Panc1 (cell line): ENCODE results near the gene PRUNE2. TPM values are rescaled to one million over a fixed set of nuclear protein-coding genes. Genes with fewer than 3 reads are reported as not detected.

Experiments used
- ATAC-seq: fragments of 200-7000 bp; cut with Tn5 transposase; 2 replicates; pipeline ENCODE4 v1.9.1; 2020; ENCODE audit warnings: mild to moderate bottlenecking, moderate library complexity
- BruUV-seq: library from RNA; stranded (reverse); fragments of 400-500 nt; replicated peaks from 2 replicates; lab custom pipeline; 2021; lab: Mats Ljungman, UMichigan
- CTCF ChIA-PET: fragments of 300-600 bp; sonication (Branson Sonifier 250); formaldehyde crosslinking; loops from one replicate; lab custom pipeline; 2022; ENCODE audit warnings: antibody characterized with exemption; lab: Charles Lee
- POLR2A ChIA-PET: fragments of 300-600 bp; sonication (Branson Sonifier 250); formaldehyde crosslinking; loops from one replicate; lab custom pipeline; 2022; ENCODE audit warnings: antibody characterized with exemption; lab: Charles Lee
- DNase-seq: peaks from one replicate; pipeline ENCODE4 v3.0.0-alpha.2; 2010; ENCODE audit warnings: low read depth, low spot score
- H3K27ac ChIP-seq: 2 replicates; pipeline ENCODE4 v1.5.1; 2011; ENCODE audit warnings: mild to moderate bottlenecking, low read length, inconsistent platforms
- H3K27me3 ChIP-seq: fragments of 200-500 bp; sonication (Bioruptor generic); 2 replicates; pipeline ENCODE4 v1.6.0; 2014; ENCODE audit warnings: low read length, inconsistent platforms; ENCODE audit not compliant: control insufficient read depth, insufficient read depth
- H3K36me3 ChIP-seq: fragments of 200-500 bp; sonication (Bioruptor generic); 2 replicates; pipeline ENCODE4 v1.5.1; 2014; ENCODE audit warnings: inconsistent platforms, mild to moderate bottlenecking, low read length, moderate library complexity; ENCODE audit not compliant: control insufficient read depth, insufficient read depth
- H3K4me1 ChIP-seq: 2 replicates; pipeline ENCODE4 v1.5.1; 2011; ENCODE audit warnings: inconsistent platforms, mild to moderate bottlenecking, low read length, moderate library complexity; ENCODE audit not compliant: control insufficient read depth, insufficient read depth
- H3K4me3 ChIP-seq, 2 experiments: 2 replicates each; pipeline ENCODE4 v1.5.1; 2011 to 2012; ENCODE audit warnings: low read depth in 2 of 2, low read length in 2 of 2, mild to moderate bottlenecking in 2 of 2, inconsistent platforms in 1 of 2, moderate library complexity in 1 of 2
- H3K9me3 ChIP-seq: fragments of 200-500 bp; sonication (Bioruptor generic); 2 replicates; pipeline ENCODE4 v1.5.1; 2014; ENCODE audit warnings: low read depth, mild to moderate bottlenecking, inconsistent platforms, low read length, moderate library complexity; ENCODE audit not compliant: control insufficient read depth, insufficient read depth
- POLR2AphosphoS5 ChIP-seq: IDR thresholded peaks from 2 replicates; pipeline ENCODE4 v1.6.1; 2012; ENCODE audit warnings: mild to moderate bottlenecking, low read depth, low read length, moderate library complexity
- SIN3A ChIP-seq: IDR thresholded peaks from 2 replicates; pipeline ENCODE4 v1.6.1; 2012; ENCODE audit warnings: low read depth, mild to moderate bottlenecking, low read length, moderate library complexity, borderline replicate concordance; ENCODE audit not compliant: insufficient read depth
- TCF7L2 ChIP-seq: IDR thresholded peaks from 2 replicates; pipeline ENCODE4 v1.6.1; 2011; ENCODE audit warnings: mild to moderate bottlenecking, low read depth, low read length, inconsistent platforms
- in situ Hi-C: cut with HindIII; loops from 2 replicates; pipeline ENCODE4 v1.10.0; 2016; ENCODE audit warnings: low sequenced_read_pairs, low pct_unique_long_range_greater_than_20kb
- intact Hi-C: fragments of 100-400 bp; cut with micrococcal nuclease; formaldehyde crosslinking; loops from one replicate; pipeline ENCODE4 v1.10.0; 2022; ENCODE audit not compliant: unreplicated experiment
- total RNA-seq: library from RNA; stranded (reverse); gene quantifications from one replicate; pipeline ENCODE4 v1.2.1, GENCODE V29; 2021; ENCODE audit not compliant: unreplicated experiment
- TF ChIP-seq, protein P1 (sequence below): fragments of 450-650 bp; IDR thresholded peaks from 2 replicates; pipeline ENCODE4 v1.5.1; 2017; ENCODE audit warnings: mild to moderate bottlenecking
- TF ChIP-seq, protein P2 (sequence below), 2 experiments: IDR thresholded peaks; 2 replicates each; pipeline ENCODE4 v1.6.1; 2011 to 2012; ENCODE audit warnings: low read depth in 2 of 2, control low read depth in 1 of 2, low read length in 1 of 2, mild to moderate bottlenecking in 1 of 2, moderate library complexity in 1 of 2; ENCODE audit not compliant: insufficient read depth in 1 of 2

The PRUNE2 gene
- total RNA-seq, 1 experiment from 2014 or later = 0.18 TPM

DNA sequence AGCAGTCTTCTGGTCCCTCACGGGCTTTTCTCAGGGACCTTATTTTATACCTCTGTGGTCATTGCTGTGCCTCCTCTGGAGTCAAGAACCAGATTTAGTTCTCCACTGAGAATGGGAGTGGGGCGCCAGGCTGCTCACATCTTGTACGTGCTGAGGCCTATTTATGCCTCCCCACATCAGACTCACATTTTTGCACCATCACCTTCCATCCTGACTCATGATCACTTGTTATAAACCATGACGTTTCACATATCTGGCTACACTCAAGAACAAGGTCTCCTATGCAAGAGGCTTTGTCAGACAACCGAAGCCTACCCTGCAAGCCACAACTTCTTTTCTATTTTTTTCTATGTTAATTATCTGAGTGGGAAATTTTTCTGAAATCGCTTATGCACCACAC, 10.7 kb downstream of the PRUNE2 start:
- Histone ChIP-seq H3K4me3 (no peak overlapping the region), H3K4me1 (no peaks in the 10 kb centered on the region), H3K27me3 (no peaks in the 10 kb centered on the region; the same call in 1 of the 2 replicates), H3K9me3 (no peaks in the 10 kb centered on the region), H3K27ac (no peak overlapping the region), H3K36me3 (no peaks in the 10 kb centered on the region)
- intact Hi-C loops (no loop called here), in situ Hi-C loops (no loop called here)
- ATAC-seq (no peak), DNase-seq (no peak)
- CTCF ChIA-PET = no interaction called here
- POLR2A ChIA-PET = no interaction called here
- TF ChIP-seq TCF7L2 (no peak), POLR2AphosphoS5 (no peak), SIN3A (no peak)
- TF ChIP-seq, protein P1, sequence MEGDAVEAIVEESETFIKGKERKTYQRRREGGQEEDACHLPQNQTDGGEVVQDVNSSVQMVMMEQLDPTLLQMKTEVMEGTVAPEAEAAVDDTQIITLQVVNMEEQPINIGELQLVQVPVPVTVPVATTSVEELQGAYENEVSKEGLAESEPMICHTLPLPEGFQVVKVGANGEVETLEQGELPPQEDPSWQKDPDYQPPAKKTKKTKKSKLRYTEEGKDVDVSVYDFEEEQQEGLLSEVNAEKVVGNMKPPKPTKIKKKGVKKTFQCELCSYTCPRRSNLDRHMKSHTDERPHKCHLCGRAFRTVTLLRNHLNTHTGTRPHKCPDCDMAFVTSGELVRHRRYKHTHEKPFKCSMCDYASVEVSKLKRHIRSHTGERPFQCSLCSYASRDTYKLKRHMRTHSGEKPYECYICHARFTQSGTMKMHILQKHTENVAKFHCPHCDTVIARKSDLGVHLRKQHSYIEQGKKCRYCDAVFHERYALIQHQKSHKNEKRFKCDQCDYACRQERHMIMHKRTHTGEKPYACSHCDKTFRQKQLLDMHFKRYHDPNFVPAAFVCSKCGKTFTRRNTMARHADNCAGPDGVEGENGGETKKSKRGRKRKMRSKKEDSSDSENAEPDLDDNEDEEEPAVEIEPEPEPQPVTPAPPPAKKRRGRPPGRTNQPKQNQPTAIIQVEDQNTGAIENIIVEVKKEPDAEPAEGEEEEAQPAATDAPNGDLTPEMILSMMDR = no peak
- TF ChIP-seq, protein P2, sequence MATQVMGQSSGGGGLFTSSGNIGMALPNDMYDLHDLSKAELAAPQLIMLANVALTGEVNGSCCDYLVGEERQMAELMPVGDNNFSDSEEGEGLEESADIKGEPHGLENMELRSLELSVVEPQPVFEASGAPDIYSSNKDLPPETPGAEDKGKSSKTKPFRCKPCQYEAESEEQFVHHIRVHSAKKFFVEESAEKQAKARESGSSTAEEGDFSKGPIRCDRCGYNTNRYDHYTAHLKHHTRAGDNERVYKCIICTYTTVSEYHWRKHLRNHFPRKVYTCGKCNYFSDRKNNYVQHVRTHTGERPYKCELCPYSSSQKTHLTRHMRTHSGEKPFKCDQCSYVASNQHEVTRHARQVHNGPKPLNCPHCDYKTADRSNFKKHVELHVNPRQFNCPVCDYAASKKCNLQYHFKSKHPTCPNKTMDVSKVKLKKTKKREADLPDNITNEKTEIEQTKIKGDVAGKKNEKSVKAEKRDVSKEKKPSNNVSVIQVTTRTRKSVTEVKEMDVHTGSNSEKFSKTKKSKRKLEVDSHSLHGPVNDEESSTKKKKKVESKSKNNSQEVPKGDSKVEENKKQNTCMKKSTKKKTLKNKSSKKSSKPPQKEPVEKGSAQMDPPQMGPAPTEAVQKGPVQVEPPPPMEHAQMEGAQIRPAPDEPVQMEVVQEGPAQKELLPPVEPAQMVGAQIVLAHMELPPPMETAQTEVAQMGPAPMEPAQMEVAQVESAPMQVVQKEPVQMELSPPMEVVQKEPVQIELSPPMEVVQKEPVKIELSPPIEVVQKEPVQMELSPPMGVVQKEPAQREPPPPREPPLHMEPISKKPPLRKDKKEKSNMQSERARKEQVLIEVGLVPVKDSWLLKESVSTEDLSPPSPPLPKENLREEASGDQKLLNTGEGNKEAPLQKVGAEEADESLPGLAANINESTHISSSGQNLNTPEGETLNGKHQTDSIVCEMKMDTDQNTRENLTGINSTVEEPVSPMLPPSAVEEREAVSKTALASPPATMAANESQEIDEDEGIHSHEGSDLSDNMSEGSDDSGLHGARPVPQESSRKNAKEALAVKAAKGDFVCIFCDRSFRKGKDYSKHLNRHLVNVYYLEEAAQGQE (IDR thresholded peaks at IDR 0.05; ENCODE audit: insufficient read depth in 1 of 2, low read depth in 2 of 2, low read length in 1 of 2) = no peak
- no TSS peak for BruUV-seq

DNA sequence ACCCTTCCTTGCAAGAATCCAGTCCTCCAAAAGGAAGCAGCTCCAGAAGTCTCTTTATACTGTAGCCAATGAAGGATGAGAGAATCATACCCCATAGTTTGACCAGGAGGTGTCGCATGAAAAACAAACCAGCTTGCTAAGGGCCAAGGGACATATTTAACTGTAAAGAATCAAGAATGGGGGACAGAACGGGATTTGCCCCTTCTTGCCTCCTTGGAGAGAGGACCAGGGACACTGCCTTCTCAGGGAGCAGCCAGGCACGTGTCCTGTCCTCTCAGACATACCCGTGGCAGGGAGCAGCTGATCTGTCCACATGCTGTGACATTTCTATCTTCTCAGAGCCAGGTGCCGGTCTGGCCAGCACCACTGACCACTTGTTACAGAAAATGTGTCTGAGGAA, 11.7 kb downstream of the PRUNE2 start:
- BruUV-seq = no TSS peak
- intact Hi-C loops = no loop called here
- POLR2A ChIA-PET = no interaction called here
- Histone ChIP-seq H3K27me3 (no peaks in the 10 kb centered on the region), H3K4me1 (no peaks in the 10 kb centered on the region), H3K4me3 (no peak overlapping the region), H3K27ac (no peak overlapping the region), H3K36me3 (no peaks in the 10 kb centered on the region), H3K9me3 (no peaks in the 10 kb centered on the region)
- TF ChIP-seq, protein P2 (IDR thresholded peaks at IDR 0.05; ENCODE audit: insufficient read depth in 1 of 2, low read depth in 2 of 2, low read length in 1 of 2) = no peak
- TF ChIP-seq TCF7L2 = no peak
- TF ChIP-seq SIN3A = no peak
- no peak for TF ChIP-seq POLR2AphosphoS5
- TF ChIP-seq, protein P1 = no peak
- CTCF ChIA-PET = no interaction called here
- ATAC-seq (no peak), DNase-seq (no peak)
- in situ Hi-C loops = no loop called here
